ENCODE data around the gene TSPAN32.

Gene TSPAN32

GRCh38 chr11:2309251-2310072, 7.6 kb downstream of the TSPAN32 start:
- H3K4me1 ChIP-seq (ENCODE audit: insufficient read depth, low read length): peaks cover 3% of the 10 kb centered on the region; the same call in 1 of the 2 replicates
- no peaks in the 10 kb centered on the region for H3K9me3 ChIP-seq (ENCODE audit: control insufficient read depth, insufficient read depth, low read length)
- no peak overlapping the region for H3K9ac ChIP-seq (ENCODE audit: low read depth, low read length)

GRCh38 chr11:2310073-2310785, 8.4 kb downstream of the TSPAN32 start:
- peaks cover 3% of the 10 kb centered on the region; the same call in 1 of the 2 replicates for H3K4me1 ChIP-seq (ENCODE audit: insufficient read depth, low read length)
- H3K36me3 ChIP-seq (ENCODE audit: insufficient read depth, low read length): no peaks in the 10 kb centered on the region
- no peak overlapping the region for H3K9ac ChIP-seq (ENCODE audit: low read depth, low read length)
- H3K9me3 ChIP-seq (ENCODE audit: control insufficient read depth, insufficient read depth, low read length): no peaks in the 10 kb centered on the region

More at GRCh38 chr11:2309251-2310072, 7.6 kb downstream of the TSPAN32 start:
- H3K36me3 ChIP-seq (ENCODE audit: insufficient read depth, low read length): no peaks in the 10 kb centered on the region

- Histone ChIP-seq H3K9me3 (ENCODE audit: control insufficient read depth, insufficient read depth, low read length) (no peaks in the 10 kb centered on the region), H3K9ac (ENCODE audit: low read depth, low read length) (no peak overlapping the region), H3K36me3 (ENCODE audit: insufficient read depth, low read length) (no peaks in the 10 kb centered on the region), H3K4me1 (ENCODE audit: insufficient read depth, low read length) (peaks cover 1% of the 10 kb centered on the region; the same call in 1 of the 2 replicates)
These were observed 9.1 kb downstream of the TSPAN32 start for GRCh38 chr11:2310786-2311352.

GRCh38 chr11:2311353-2312133, 9.7 kb downstream of the TSPAN32 start:
- Histone ChIP-seq H3K36me3 (ENCODE audit: insufficient read depth, low read length) (no peaks in the 10 kb centered on the region), H3K4me1 (ENCODE audit: insufficient read depth, low read length) (no peaks in the 10 kb centered on the region), H3K9me3 (ENCODE audit: control insufficient read depth, insufficient read depth, low read length) (no peaks in the 10 kb centered on the region), H3K9ac (ENCODE audit: low read depth, low read length) (no peak overlapping the region)

GRCh38 chr11:2312232-2313042, 10.6 kb downstream of the TSPAN32 start:
- Histone ChIP-seq H3K9me3 (ENCODE audit: control insufficient read depth, insufficient read depth, low read length) (no peaks in the 10 kb centered on the region), H3K4me1 (ENCODE audit: insufficient read depth, low read length) (no peaks in the 10 kb centered on the region), H3K36me3 (ENCODE audit: insufficient read depth, low read length) (no peaks in the 10 kb centered on the region), H3K9ac (ENCODE audit: low read depth, low read length) (no peak overlapping the region)

- Histone ChIP-seq H3K4me1 (ENCODE audit: insufficient read depth, low read length) (no peaks in the 10 kb centered on the region), H3K36me3 (ENCODE audit: insufficient read depth, low read length) (no peaks in the 10 kb centered on the region), H3K9me3 (ENCODE audit: control insufficient read depth, insufficient read depth, low read length) (no peaks in the 10 kb centered on the region), H3K9ac (ENCODE audit: low read depth, low read length) (no peak overlapping the region)
These were observed 11.5 kb downstream of the TSPAN32 start for GRCh38 chr11:2313051-2313951.

- H3K9ac ChIP-seq (ENCODE audit: low read depth, low read length): no peak overlapping the region
- no peaks in the 10 kb centered on the region for H3K9me3 ChIP-seq (ENCODE audit: control insufficient read depth, insufficient read depth, low read length)
- H3K4me1 ChIP-seq (ENCODE audit: insufficient read depth, low read length): no peaks in the 10 kb centered on the region
- no peaks in the 10 kb centered on the region for H3K36me3 ChIP-seq (ENCODE audit: insufficient read depth, low read length)
These were observed 12.3 kb downstream of the TSPAN32 start for GRCh38 chr11:2314136-2314524.

- H3K36me3 ChIP-seq (ENCODE audit: insufficient read depth, low read length): no peaks in the 10 kb centered on the region
- H3K4me1 ChIP-seq (ENCODE audit: insufficient read depth, low read length): no peaks in the 10 kb centered on the region
- H3K9ac ChIP-seq (ENCODE audit: low read depth, low read length): no peak overlapping the region
- H3K9me3 ChIP-seq (ENCODE audit: control insufficient read depth, insufficient read depth, low read length): no peaks in the 10 kb centered on the region
These were observed 12.9 kb downstream of the TSPAN32 start for GRCh38 chr11:2314525-2315394.

GRCh38 chr11:2315395-2316168, 13.8 kb downstream of the TSPAN32 start:
- no peak overlapping the region for H3K9ac ChIP-seq (ENCODE audit: low read depth, low read length)
- no peaks in the 10 kb centered on the region for H3K9me3 ChIP-seq (ENCODE audit: control insufficient read depth, insufficient read depth, low read length)
- H3K4me1 ChIP-seq (ENCODE audit: insufficient read depth, low read length): no peaks in the 10 kb centered on the region
- no peaks in the 10 kb centered on the region for H3K36me3 ChIP-seq (ENCODE audit: insufficient read depth, low read length)

- no peaks in the 10 kb centered on the region for H3K4me1 ChIP-seq (ENCODE audit: insufficient read depth, low read length)
- no peaks in the 10 kb centered on the region for H3K36me3 ChIP-seq (ENCODE audit: insufficient read depth, low read length)
- H3K9ac ChIP-seq (ENCODE audit: low read depth, low read length): no peak overlapping the region
- H3K9me3 ChIP-seq (ENCODE audit: control insufficient read depth, insufficient read depth, low read length): no peaks in the 10 kb centered on the region
These were observed 14.6 kb downstream of the TSPAN32 start for GRCh38 chr11:2316169-2316962.

- no peaks in the 10 kb centered on the region for H3K4me1 ChIP-seq (ENCODE audit: insufficient read depth, low read length)
- no peak overlapping the region for H3K9ac ChIP-seq (ENCODE audit: low read depth, low read length)
- H3K9me3 ChIP-seq (ENCODE audit: control insufficient read depth, insufficient read depth, low read length): no peaks in the 10 kb centered on the region
- no peaks in the 10 kb centered on the region for H3K36me3 ChIP-seq (ENCODE audit: insufficient read depth, low read length)
These were observed 15.1 kb downstream of the TSPAN32 start for GRCh38 chr11:2316963-2317244.

All from ES-I3 (cell line).